Glutamatergic neuron (in vitro differentiated cells): Measurements from ENCODE around the gene FOXQ1. TPM values are rescaled to one million over a fixed set of nuclear protein-coding genes. Genes with fewer than 3 reads are reported as not detected.

ENCODE experiments used
- DNase-seq: peaks from one replicate; pipeline ENCODE4 v3.0.0; 2022
- H3K27ac Mint-ChIP-seq: one replicate; pipeline ENCODE4 v1.8.0; 2020; ENCODE audit warnings: mild to moderate bottlenecking, mixed read lengths, inconsistent platforms; ENCODE audit not compliant: unreplicated experiment
- H3K27me3 Mint-ChIP-seq: one replicate; pipeline ENCODE4 v1.8.0; 2020; ENCODE audit warnings: mild to moderate bottlenecking, moderate library complexity, mixed read lengths, inconsistent platforms; ENCODE audit not compliant: unreplicated experiment
- H3K36me3 Mint-ChIP-seq: one replicate; pipeline ENCODE4 v1.8.0; 2020; ENCODE audit warnings: mild to moderate bottlenecking, mixed read lengths, inconsistent platforms; ENCODE audit not compliant: unreplicated experiment
- H3K4me1 Mint-ChIP-seq: one replicate; pipeline ENCODE4 v1.8.0; 2020; ENCODE audit warnings: mild to moderate bottlenecking, low read depth, mixed read lengths, inconsistent platforms; ENCODE audit not compliant: unreplicated experiment
- H3K4me3 Mint-ChIP-seq: one replicate; pipeline ENCODE4 v1.8.0; 2020; ENCODE audit warnings: mild to moderate bottlenecking, mixed read lengths, inconsistent platforms; ENCODE audit not compliant: unreplicated experiment
- H3K9me3 Mint-ChIP-seq: one replicate; pipeline ENCODE4 v1.8.0; 2020; ENCODE audit warnings: mild to moderate bottlenecking, moderate library complexity, mixed read lengths, inconsistent platforms; ENCODE audit not compliant: unreplicated experiment
- CTCF ChIP-seq: fragments of 200-600 bp; sonication (generic); IDR thresholded peaks from one replicate; pipeline ENCODE4 v1.5.0; 2021; ENCODE audit not compliant: partially characterized antibody, unreplicated experiment
- total RNA-seq: library from RNA; stranded (reverse); fragmentation: NEBNext Ultra II Directional; extraction: Animal tissue kit (Norgen Biotek cat#: 25700); gene quantifications from one replicate; pipeline ENCODE4 v1.2.1, GENCODE V29; 2021; ENCODE audit not compliant: unreplicated experiment

Gene FOXQ1
- total RNA-seq, 1 donor from 2014 or later = 1.9 TPM

- H3K4me3 Mint-ChIP-seq = no peak overlapping the region
- H3K9me3 Mint-ChIP-seq = peaks cover 2% of the 10 kb centered on the region
- peaks cover 7% of the 10 kb centered on the region for H3K4me1 Mint-ChIP-seq
- no peak overlapping the region for H3K27ac Mint-ChIP-seq
- peaks cover 23% of the 10 kb centered on the region for H3K36me3 Mint-ChIP-seq
- TF ChIP-seq CTCF = no peak
- DNase-seq = no peak
- H3K27me3 Mint-ChIP-seq = peaks cover 3% of the 10 kb centered on the region
These were observed 40.7 kb upstream of the FOXQ1 start for GRCh38 chr6:1271071-1271763.

- Mint-ChIP-seq H3K27ac (peak overlapping the region; percentile 93), H3K27me3 (peaks cover 9% of the 10 kb centered on the region), H3K36me3 (peaks cover 15% of the 10 kb centered on the region), H3K9me3 (peaks cover 8% of the 10 kb centered on the region), H3K4me1 (peaks cover 40% of the 10 kb centered on the region), H3K4me3 (peak overlapping the region; percentile 50)
- no peak for TF ChIP-seq CTCF
- peak; percentile 68 for DNase-seq
These were observed 33.7 kb upstream of the FOXQ1 start for GRCh38 chr6:1278061-1278720.

DNA sequence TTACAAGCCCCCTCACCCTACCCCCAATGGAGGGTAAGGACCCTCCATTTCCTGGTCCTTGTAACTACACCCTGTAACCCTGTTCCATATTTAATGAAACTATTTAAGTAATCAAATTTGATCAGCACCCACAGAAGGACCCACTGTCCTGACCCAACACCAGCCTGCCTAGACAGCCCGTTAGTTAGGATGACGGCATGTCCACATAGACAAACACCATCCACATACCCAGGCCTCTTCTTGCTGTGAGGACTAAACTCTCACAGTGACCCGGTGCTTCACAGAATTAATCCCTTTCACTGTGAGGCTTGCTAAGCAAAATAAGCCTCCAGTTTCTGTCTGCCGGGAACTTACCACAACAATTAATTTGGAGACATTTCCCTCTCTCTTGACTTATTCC is 32.8 kb upstream of the FOXQ1 start:
- H3K27me3 Mint-ChIP-seq = peaks cover 9% of the 10 kb centered on the region
- no peak for TF ChIP-seq CTCF
- peaks cover 40% of the 10 kb centered on the region for H3K4me1 Mint-ChIP-seq
- H3K4me3 Mint-ChIP-seq = peak overlapping the region; percentile 50
- peaks cover 8% of the 10 kb centered on the region for H3K9me3 Mint-ChIP-seq
- peaks cover 12% of the 10 kb centered on the region for H3K36me3 Mint-ChIP-seq
- no peak for DNase-seq
- H3K27ac Mint-ChIP-seq = peak overlapping the region; percentile 93

- no peak for TF ChIP-seq CTCF
- no peaks in the 10 kb centered on the region for H3K36me3 Mint-ChIP-seq
- H3K27ac Mint-ChIP-seq = no peak overlapping the region
- H3K27me3 Mint-ChIP-seq = peaks cover 6% of the 10 kb centered on the region
- DNase-seq = no peak
- H3K4me3 Mint-ChIP-seq = no peak overlapping the region
- peaks cover 37% of the 10 kb centered on the region for H3K4me1 Mint-ChIP-seq
- H3K9me3 Mint-ChIP-seq = peaks cover 8% of the 10 kb centered on the region
These were observed 31.1 kb upstream of the FOXQ1 start for GRCh38 chr6:1280666-1281300.

- peaks cover 10% of the 10 kb centered on the region for H3K9me3 Mint-ChIP-seq
- no peak for DNase-seq
- peaks cover 6% of the 10 kb centered on the region for H3K27me3 Mint-ChIP-seq
- no peak overlapping the region for H3K4me3 Mint-ChIP-seq
- H3K36me3 Mint-ChIP-seq = peaks cover 5% of the 10 kb centered on the region
- no peak overlapping the region for H3K27ac Mint-ChIP-seq
- peaks cover 28% of the 10 kb centered on the region for H3K4me1 Mint-ChIP-seq
- TF ChIP-seq CTCF = no peak
These were observed 30.2 kb upstream of the FOXQ1 start for GRCh38 chr6:1281746-1282145.
